ENCODE measurements around the gene POLE3. TPM values are rescaled to one million over a fixed set of nuclear protein-coding genes. Genes with fewer than 3 reads are reported as not detected.

Gene POLE3
- total and polyA plus RNA-seq, 9 of the 15 experiments (the other 6 are each of a cell fraction or from before 2014, with no cell fraction given) = 52.6 to 179 (median 110) TPM

- TF ChIP-seq FOXP4 (CRISPR knock-in tag; IDR thresholded peaks at IDR 0.05; ENCODE audit: borderline replicate concordance) (peak; percentile 66; the same call in 1 of the 2 replicates), SRSF3 (IDR thresholded peaks at IDR 0.05; ENCODE audit: insufficient read depth, low read length) (0 out of 2 replicates have a peak, but pooled peaks have one; percentile 40)
Measured at GRCh38 chr9:113409883-113410206, 630 bp downstream of the POLE3 start (continued).

GRCh38 chr9:113409481-113409880, 994 bp downstream of the POLE3 start:
- Histone ChIP-seq H3K27ac (ENCODE audit: extremely low read depth, low read depth, low read length) (peak overlapping the region; percentile 87), H3K9me1 (ENCODE audit: control insufficient read depth, insufficient read depth, low read length) (no peaks in the 10 kb centered on the region), H3K27me3 (ENCODE audit: control insufficient read depth in 2 of 2, insufficient read depth in 2 of 2, low read length in 2 of 2) (no peaks in the 10 kb centered on the region), H4K20me1 (replicated peaks; ENCODE audit: control insufficient read depth, insufficient read depth, low read length) (no peaks in the 10 kb centered on the region), H3K4me3 (peak overlapping the region; percentile 88), H3K9me3 (replicated peaks; ENCODE audit: control insufficient read depth, insufficient read depth, low read depth, low read length) (no peaks in the 10 kb centered on the region), H3K79me2 (ENCODE audit: control insufficient read depth, insufficient read depth, low read length) (peaks cover 24% of the 10 kb centered on the region), H3K4me2 (ENCODE audit: insufficient read depth, low read length) (peak overlapping the region; percentile 98), H3K36me3 (ENCODE audit: control insufficient read depth, insufficient read depth, low read length) (peaks cover 29% of the 10 kb centered on the region), H2AFZ (ENCODE audit: low read depth, low read length) (peak overlapping the region; percentile 92), H3K9ac (ENCODE audit: insufficient read depth in 1 of 2, low read depth in 2 of 2, low read length in 2 of 2) (peak overlapping the region; percentile 99 to 100), H3K4me1 (replicated peaks in 1 of 2; ENCODE audit: control insufficient read depth in 2 of 2, insufficient read depth in 2 of 2, low read length in 2 of 2) (peaks cover 12 to 22% of the 10 kb centered on the region in 2 experiments; a peak in 4 of 5 replicates)
- ChIA-PET POLR2A (interaction anchor here (0.6 to 3.4 kb wide), 14 partner anchors 9 to 246 kb away, joined by 3 to 43 read pairs (median 4); partner anchors contain the start of genes ALAD and WDR31), CTCF (ENCODE audit: low intra/inter-chr PET ratio) (no interaction called here)
- in situ Hi-C loops (cut with MboI) = loop anchor here (5.0 kb wide), 1 partner anchor 107 kb away; the partner anchor contains the start of gene RNF183
- intact Hi-C loops (cut with micrococcal nuclease) = loop anchor here (10.0 kb wide), 1 partner anchor 135 kb away; the partner anchor contains the start of genes CDC26 and PRPF4
- ATAC-seq = no peak
- DNase-seq (ENCODE audit: extremely low read depth in 1 of 4, low spot score in 3 of 4) = peak in 1 of 4 experiments; percentile 18
- WGBS (ENCODE audit: insufficient coverage, low coverage, missing lambda C conversion rate) = 6% methylated on average over 10 of the region's 10 CpGs
- TF ChIP-seq DEAF1 (CRISPR knock-in tag; IDR thresholded peaks at IDR 0.05) = no peak
- no peak for TF ChIP-seq TOE1 (IDR thresholded peaks at IDR 0.05; ENCODE audit: borderline replicate concordance)
- TF ChIP-seq TOE1 (CRISPR knock-in tag; IDR thresholded peaks at IDR 0.05; ENCODE audit: borderline replicate concordance, low read depth) = 0 out of 2 replicates have a peak, but pooled peaks have one; percentile 7
- no peak for TF ChIP-seq RAD21 (CRISPR knock-in tag; conservative IDR thresholded peaks at IDR 0.05 in 1 of 2, IDR thresholded peaks at IDR 0.05 in 1 of 2)
- TSS peak; percentile 60 for BruUV-seq (replicated peaks)
- FAIRE-seq = peak; percentile 32
